Adipocyte (in vitro differentiated cells): Measurements from ENCODE around the gene SNX14.

Experiments
- DNase-seq: peaks from one replicate; pipeline ENCODE4 v3.0.0-alpha.2; 2015; ENCODE audit warnings: low read depth
- H3K27me3 ChIP-seq: replicated peaks from 2 replicates; pipeline ENCODE4 v1.7.0; 2013; ENCODE audit warnings: mild to moderate bottlenecking, low read length, moderate library complexity; ENCODE audit not compliant: control insufficient read depth, insufficient read depth
- H3K36me3 ChIP-seq: 2 replicates; pipeline ENCODE4 v1.7.0; 2013; ENCODE audit warnings: low read length, mild to moderate bottlenecking, moderate library complexity; ENCODE audit not compliant: control insufficient read depth, insufficient read depth, severe bottlenecking
- H3K4me1 ChIP-seq: 2 replicates; pipeline ENCODE4 v1.7.0; 2013; ENCODE audit warnings: mild to moderate bottlenecking, low read length, moderate library complexity; ENCODE audit not compliant: control insufficient read depth, insufficient read depth
- H3K4me3 ChIP-seq: 2 replicates; pipeline ENCODE4 v1.7.0; 2013; ENCODE audit warnings: mild to moderate bottlenecking, low read length, moderate library complexity
- H3K9ac ChIP-seq: 2 replicates; pipeline ENCODE4 v1.7.0; 2013; ENCODE audit warnings: mild to moderate bottlenecking, low read length, moderate library complexity
- H3K9me3 ChIP-seq: 2 replicates; pipeline ENCODE4 v1.7.0; 2013; ENCODE audit warnings: mild to moderate bottlenecking, low read length, moderate library complexity; ENCODE audit not compliant: control insufficient read depth

The SNX14 gene

GRCh38 chr6:85472744-85473143 is 120.9 kb downstream of the SNX14 start:
- Histone ChIP-seq H3K4me1 (peaks cover 15% of the 10 kb centered on the region), H3K36me3 (peaks cover 21% of the 10 kb centered on the region), H3K9me3 (no peaks in the 10 kb centered on the region), H3K9ac (no peak overlapping the region), H3K4me3 (no peak overlapping the region), H3K27me3 (no peaks in the 10 kb centered on the region)
- DNase-seq: peak; percentile 78

DNA sequence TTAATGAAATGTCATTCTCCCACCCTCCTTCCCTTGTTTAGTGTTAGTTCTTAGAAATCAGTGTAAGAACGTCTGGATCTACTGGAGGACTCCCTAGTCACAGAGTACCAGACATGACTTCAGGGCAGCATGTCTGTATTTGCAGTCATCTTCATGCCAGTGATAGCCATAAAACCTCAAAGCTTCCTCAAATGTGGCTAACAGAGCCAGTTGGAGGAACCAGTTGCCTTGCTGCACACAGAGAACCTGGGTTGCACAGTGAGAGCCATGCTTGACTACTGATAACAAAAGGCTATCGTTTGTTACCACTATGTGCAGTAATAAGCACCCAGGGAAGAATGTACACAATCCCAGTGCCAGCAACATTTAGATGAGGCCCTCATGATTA is 123.6 kb downstream of the SNX14 start:
- Histone ChIP-seq H3K9me3 (no peaks in the 10 kb centered on the region), H3K36me3 (peaks cover 22% of the 10 kb centered on the region), H3K27me3 (no peaks in the 10 kb centered on the region), H3K9ac (no peak overlapping the region), H3K4me3 (no peak overlapping the region), H3K4me1 (peaks cover 27% of the 10 kb centered on the region)
- DNase-seq: no peak

GRCh38 chr6:85469276-85470022 is 124.2 kb downstream of the SNX14 start:
- Histone ChIP-seq H3K9me3 (no peaks in the 10 kb centered on the region), H3K4me1 (peaks cover 33% of the 10 kb centered on the region), H3K9ac (no peak overlapping the region), H3K36me3 (peaks cover 22% of the 10 kb centered on the region), H3K27me3 (no peaks in the 10 kb centered on the region), H3K4me3 (no peak overlapping the region)
- no peak for DNase-seq

- Histone ChIP-seq H3K27me3 (no peaks in the 10 kb centered on the region), H3K4me3 (no peak overlapping the region), H3K36me3 (peaks cover 22% of the 10 kb centered on the region), H3K9ac (no peak overlapping the region), H3K9me3 (no peaks in the 10 kb centered on the region), H3K4me1 (peaks cover 44% of the 10 kb centered on the region)
- peak; percentile 67 for DNase-seq
Measured at GRCh38 chr6:85468326-85468725, 125.3 kb downstream of the SNX14 start.

GRCh38 chr6:85465762-85466161 is 127.9 kb downstream of the SNX14 start:
- no peak overlapping the region for H3K4me3 ChIP-seq
- H3K4me1 ChIP-seq: peaks cover 64% of the 10 kb centered on the region
- no peak for DNase-seq
- H3K27me3 ChIP-seq: no peaks in the 10 kb centered on the region
- no peaks in the 10 kb centered on the region for H3K9me3 ChIP-seq
- peaks cover 16% of the 10 kb centered on the region for H3K36me3 ChIP-seq
- H3K9ac ChIP-seq: no peak overlapping the region

- Histone ChIP-seq H3K9me3 (no peaks in the 10 kb centered on the region), H3K4me1 (peaks cover 73% of the 10 kb centered on the region), H3K4me3 (peak overlapping the region; percentile 6), H3K36me3 (peaks cover 16% of the 10 kb centered on the region), H3K9ac (peak overlapping the region; percentile 64), H3K27me3 (no peaks in the 10 kb centered on the region)
- peak; percentile 69 for DNase-seq
Measured at GRCh38 chr6:85464722-85465150, 128.9 kb downstream of the SNX14 start.

DNA sequence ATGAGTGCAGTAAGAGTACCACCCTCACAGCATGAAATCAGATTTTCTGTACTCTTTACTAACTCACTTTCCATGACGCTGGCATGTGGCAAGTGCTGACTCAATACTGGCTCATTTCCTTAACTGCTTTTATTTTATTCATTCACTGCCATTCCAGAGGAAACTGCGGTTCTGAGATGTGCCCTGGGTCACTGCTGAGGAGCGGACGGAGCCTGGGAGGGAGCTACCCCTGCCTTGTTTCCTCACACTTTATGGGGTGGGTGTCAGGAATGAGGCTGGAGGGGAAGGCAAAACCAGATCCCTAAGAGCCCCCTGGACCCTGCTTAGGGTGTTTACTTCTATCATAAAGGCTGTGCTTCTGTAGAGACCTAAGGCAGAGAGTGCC is 129.4 kb downstream of the SNX14 start:
- peak; percentile 97 for DNase-seq
- Histone ChIP-seq H3K4me3 (peak overlapping the region; percentile 13), H3K9me3 (no peaks in the 10 kb centered on the region), H3K9ac (peak overlapping the region; percentile 64), H3K27me3 (no peaks in the 10 kb centered on the region), H3K4me1 (peaks cover 75% of the 10 kb centered on the region), H3K36me3 (peaks cover 16% of the 10 kb centered on the region)

- no peak for DNase-seq
- Histone ChIP-seq H3K27me3 (no peaks in the 10 kb centered on the region), H3K4me1 (peaks cover 79% of the 10 kb centered on the region), H3K4me3 (peak overlapping the region; percentile 13), H3K36me3 (peaks cover 16% of the 10 kb centered on the region), H3K9me3 (no peaks in the 10 kb centered on the region), H3K9ac (peak overlapping the region; percentile 24)
Measured at GRCh38 chr6:85463621-85464259, 129.9 kb downstream of the SNX14 start.

GRCh38 chr6:85462673-85463072 is 131.0 kb downstream of the SNX14 start:
- H3K27me3 ChIP-seq: no peaks in the 10 kb centered on the region
- H3K9ac ChIP-seq: no peak overlapping the region
- H3K4me1 ChIP-seq: peaks cover 80% of the 10 kb centered on the region
- DNase-seq: no peak
- peaks cover 11% of the 10 kb centered on the region for H3K36me3 ChIP-seq
- H3K4me3 ChIP-seq: no peak overlapping the region
- no peaks in the 10 kb centered on the region for H3K9me3 ChIP-seq

- no peak for DNase-seq
- peaks cover 2% of the 10 kb centered on the region for H3K36me3 ChIP-seq
- H3K9ac ChIP-seq: peak overlapping the region; percentile 5
- no peak overlapping the region for H3K4me3 ChIP-seq
- H3K9me3 ChIP-seq: no peaks in the 10 kb centered on the region
- H3K27me3 ChIP-seq: no peaks in the 10 kb centered on the region
- H3K4me1 ChIP-seq: peaks cover 80% of the 10 kb centered on the region
Measured at GRCh38 chr6:85461798-85462170, 131.9 kb downstream of the SNX14 start.

DNA sequence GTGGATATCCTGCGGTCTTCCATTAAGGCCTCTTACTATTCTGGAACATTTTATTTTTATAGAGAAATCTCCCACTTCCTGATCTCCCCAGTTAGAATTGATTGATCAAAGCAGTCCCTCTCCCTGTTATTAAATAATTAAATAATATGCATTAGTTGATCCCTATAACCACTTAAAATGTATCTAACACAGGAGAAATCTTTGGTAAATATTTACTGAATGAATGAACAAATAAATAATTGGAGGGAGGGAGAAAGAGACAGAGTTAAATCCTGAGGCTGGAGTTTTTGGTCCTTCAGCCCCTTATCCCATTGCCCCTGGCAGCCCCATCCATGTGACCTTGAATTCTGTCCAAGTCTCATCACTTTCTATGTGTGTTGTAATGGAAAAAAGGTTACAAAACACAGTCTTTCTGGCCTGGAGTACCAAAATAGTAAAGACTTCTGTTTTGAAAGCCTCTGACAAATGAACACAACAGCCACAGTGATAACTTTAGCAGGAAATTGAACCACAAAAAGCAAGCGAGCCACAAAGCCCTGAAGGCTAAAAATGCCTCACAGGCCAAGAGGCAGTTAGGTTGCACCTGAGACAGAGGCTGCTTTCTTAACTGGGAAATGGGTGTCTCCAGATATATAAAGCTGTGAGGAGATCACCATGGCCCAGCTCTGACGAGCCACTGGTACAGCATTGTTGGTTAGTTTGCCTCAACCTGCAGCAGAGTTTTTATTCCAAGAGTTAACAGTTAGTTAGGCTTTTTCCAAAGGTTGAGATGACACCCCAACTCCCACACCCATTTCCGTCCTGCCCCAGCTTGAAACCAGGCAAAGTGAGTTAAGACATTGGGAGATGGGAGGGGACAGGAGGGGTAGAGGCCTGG is 132.5 kb downstream of the SNX14 start:
- no peaks in the 10 kb centered on the region for H3K9me3 ChIP-seq
- no peaks in the 10 kb centered on the region for H3K27me3 ChIP-seq
- peak overlapping the region; percentile 5 for H3K9ac ChIP-seq
- H3K4me3 ChIP-seq: no peak overlapping the region
- DNase-seq: peak; percentile 65
- peaks cover 78% of the 10 kb centered on the region for H3K4me1 ChIP-seq
- H3K36me3 ChIP-seq: no peaks in the 10 kb centered on the region
